Astrocyte (in vitro differentiated cells and primary cell): Measurements from ENCODE around the gene SPNS2.

Experiments
- EZH2 ChIP-seq: IDR thresholded peaks from 2 replicates; pipeline ENCODE4 v1.6.1; 2012; ENCODE audit warnings: mild to moderate bottlenecking, low read length, inconsistent platforms; ENCODE audit not compliant: insufficient read depth
- TF ChIP-seq, protein P1 (sequence below): IDR thresholded peaks from 2 replicates; pipeline ENCODE4 v1.5.1; 2011; ENCODE audit warnings: low read depth, mild to moderate bottlenecking, inconsistent platforms, low read length, moderate library complexity; ENCODE audit not compliant: insufficient read depth

DNA sequence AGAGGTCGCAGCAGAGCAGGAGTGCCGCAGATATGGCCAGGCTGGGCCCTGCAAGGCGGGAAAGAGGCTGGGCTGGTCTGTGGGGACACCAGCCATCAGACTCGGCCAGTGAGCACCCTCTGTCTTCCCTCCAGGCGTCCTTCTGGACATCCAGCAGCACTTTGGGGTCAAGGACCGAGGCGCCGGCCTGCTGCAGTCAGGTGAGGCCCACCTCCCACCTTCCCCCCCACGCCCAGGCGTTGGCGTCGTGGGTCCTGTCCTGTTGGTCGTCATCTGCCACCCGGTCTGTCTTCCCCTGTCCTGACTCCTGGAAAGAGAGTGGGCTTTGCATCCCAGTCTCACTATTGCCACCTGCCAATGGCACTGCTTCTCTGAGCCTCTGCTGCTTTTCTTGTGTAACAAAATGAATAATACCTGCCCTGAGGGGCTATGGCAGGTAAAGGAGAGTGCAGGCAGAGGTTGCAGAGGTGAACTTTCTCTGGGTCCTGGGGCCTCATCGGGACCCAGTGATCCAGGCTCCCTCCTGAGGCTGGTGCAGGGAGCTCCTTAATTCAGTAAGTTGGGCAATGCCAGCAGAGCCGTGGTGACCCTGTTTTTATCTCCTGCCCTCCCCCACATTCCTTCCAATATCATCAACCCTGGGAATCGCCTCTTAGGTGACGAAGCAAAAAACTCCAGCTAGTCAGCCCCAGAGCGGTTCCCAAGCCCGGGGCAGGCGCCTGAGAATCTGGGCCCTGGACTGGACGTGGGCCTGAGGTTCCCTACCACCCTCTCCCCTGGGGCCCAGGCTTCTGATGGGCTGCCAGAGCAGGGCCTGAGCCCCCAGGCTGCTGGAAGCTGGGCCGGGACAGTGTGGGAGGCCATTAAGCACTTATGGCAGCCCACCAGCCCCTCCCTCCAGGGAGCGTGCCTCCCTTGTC, 14.7 kb downstream of the SPNS2 start:
- TF ChIP-seq, protein P1, sequence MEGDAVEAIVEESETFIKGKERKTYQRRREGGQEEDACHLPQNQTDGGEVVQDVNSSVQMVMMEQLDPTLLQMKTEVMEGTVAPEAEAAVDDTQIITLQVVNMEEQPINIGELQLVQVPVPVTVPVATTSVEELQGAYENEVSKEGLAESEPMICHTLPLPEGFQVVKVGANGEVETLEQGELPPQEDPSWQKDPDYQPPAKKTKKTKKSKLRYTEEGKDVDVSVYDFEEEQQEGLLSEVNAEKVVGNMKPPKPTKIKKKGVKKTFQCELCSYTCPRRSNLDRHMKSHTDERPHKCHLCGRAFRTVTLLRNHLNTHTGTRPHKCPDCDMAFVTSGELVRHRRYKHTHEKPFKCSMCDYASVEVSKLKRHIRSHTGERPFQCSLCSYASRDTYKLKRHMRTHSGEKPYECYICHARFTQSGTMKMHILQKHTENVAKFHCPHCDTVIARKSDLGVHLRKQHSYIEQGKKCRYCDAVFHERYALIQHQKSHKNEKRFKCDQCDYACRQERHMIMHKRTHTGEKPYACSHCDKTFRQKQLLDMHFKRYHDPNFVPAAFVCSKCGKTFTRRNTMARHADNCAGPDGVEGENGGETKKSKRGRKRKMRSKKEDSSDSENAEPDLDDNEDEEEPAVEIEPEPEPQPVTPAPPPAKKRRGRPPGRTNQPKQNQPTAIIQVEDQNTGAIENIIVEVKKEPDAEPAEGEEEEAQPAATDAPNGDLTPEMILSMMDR: no peak
- no peak for TF ChIP-seq EZH2
